K562 (cell line): ENCODE measurements around the gene CDH3. TPM values are rescaled to one million over a fixed set of nuclear protein-coding genes. Genes with fewer than 3 reads are reported as not detected.
A peak's percentile ranks its signal among the peaks of the same experiment; 100 is the strongest.

ENCODE experiments used
- ATAC-seq: fragments of 200-7000 bp; cut with Tn5 transposase; 3 replicates; pipeline ENCODE4 v1.9.1; 2020; ENCODE audit warnings: moderate library complexity
- BruUV-seq: library from RNA; stranded (reverse); fragments of 400-500 nt; replicated peaks from 2 replicates; lab custom pipeline; 2021; lab: Mats Ljungman, UMichigan
- CTCF ChIA-PET: fragments of 300-600 bp; formaldehyde crosslinking; extraction: SDS; loops from one replicate; lab custom pipeline; 2021; ENCODE audit warnings: low intra/inter-chr PET ratio; lab: Yijun Ruan, JAX
- POLR2A ChIA-PET: fragments of 300-600, 350-650 bp; sonication (Branson Sonifier 250); formaldehyde crosslinking; extraction: SDS; loops from one replicate; lab custom pipeline; 2021; ENCODE audit warnings: antibody characterized with exemption, inconsistent platforms; lab: Yijun Ruan, JAX
- DNase-seq, 4 experiments: peaks; one replicate each; pipeline versions ENCODE4 v3.0.0 to v3.0.0-alpha.2; 2011 to 2018; ENCODE audit warnings: low spot score in 3 of 4, mixed read lengths in 3 of 4; ENCODE audit errors: extremely low read depth in 1 of 4
- FAIRE-seq: peaks from 2 replicates; lab custom pipeline; 2011; peaks lifted over from hg19 to GRCh38; lab: Jason Lieb, UNC
- H2AFZ ChIP-seq: 2 replicates; pipeline ENCODE4 v1.6.0; 2011; ENCODE audit warnings: low read depth, low read length, control low read depth, inconsistent platforms
- H3K27ac ChIP-seq: fragments of 200-600 bp; 3 replicates; pipeline ENCODE4 v1.8.0; 2011; ENCODE audit warnings: low read depth, mild to moderate bottlenecking, control low read depth, inconsistent platforms, low read length, moderate library complexity, mixed read lengths; ENCODE audit errors: extremely low read depth
- H3K27me3 ChIP-seq, 2 experiments: fragments of 300-600 bp in 1 of 2; 2 replicates in 1 of 2; 3 replicates in 1 of 2; pipeline versions ENCODE4 v1.6.0 to v1.8.0; 2011; ENCODE audit warnings: inconsistent platforms in 2 of 2, low read length in 2 of 2, mild to moderate bottlenecking in 1 of 2, mixed read lengths in 1 of 2, moderate library complexity in 1 of 2; ENCODE audit not compliant: control insufficient read depth in 2 of 2, insufficient read depth in 2 of 2
- H3K36me3 ChIP-seq: fragments of 300-600 bp; 3 replicates; pipeline ENCODE4 v1.8.0; 2011; ENCODE audit warnings: mild to moderate bottlenecking, low read length, inconsistent platforms; ENCODE audit not compliant: control insufficient read depth, insufficient read depth
- H3K4me1 ChIP-seq, 2 experiments: fragments of 200-600 bp in 1 of 2; replicated peaks in 1 of 2; 2 replicates in 1 of 2; 3 replicates in 1 of 2; pipeline versions ENCODE4 v1.5.1 to v1.8.0; 2011; ENCODE audit warnings: inconsistent platforms in 2 of 2, low read length in 2 of 2, mild to moderate bottlenecking in 1 of 2, mixed read lengths in 1 of 2, moderate library complexity in 1 of 2; ENCODE audit not compliant: control insufficient read depth in 2 of 2, insufficient read depth in 2 of 2
- H3K4me2 ChIP-seq: 2 replicates; pipeline ENCODE4 v1.6.1; 2011; ENCODE audit warnings: low read length, control low read depth, inconsistent platforms, mixed read lengths; ENCODE audit not compliant: insufficient read depth
- H3K4me3 ChIP-seq: fragments of 200-600 bp; sonication (generic), shearing (Covaris generic); 2 replicates; pipeline ENCODE4 v1.5.1; 2016; ENCODE audit warnings: control low read depth, inconsistent platforms
- H3K79me2 ChIP-seq: fragments of 200-600 bp; 3 replicates; pipeline ENCODE4 v1.8.0; 2011; ENCODE audit warnings: low read length, inconsistent platforms; ENCODE audit not compliant: control insufficient read depth, insufficient read depth
- H3K9ac ChIP-seq, 2 experiments: 2 replicates each; pipeline versions ENCODE4 v1.6.0 to v1.6.1; 2011; ENCODE audit warnings: low read depth in 2 of 2, low read length in 2 of 2, control low read depth in 1 of 2, inconsistent platforms in 1 of 2, mild to moderate bottlenecking in 1 of 2, mixed read lengths in 1 of 2; ENCODE audit not compliant: insufficient read depth in 1 of 2
- H3K9me1 ChIP-seq: one replicate; pipeline ENCODE4 v1.6.0; 2011; ENCODE audit warnings: inconsistent platforms, mild to moderate bottlenecking, low read length, moderate library complexity; ENCODE audit not compliant: control insufficient read depth, insufficient read depth
- H3K9me3 ChIP-seq: replicated peaks from 2 replicates; pipeline ENCODE4 v1.5.1; 2011; ENCODE audit warnings: low read depth, low read length, inconsistent platforms; ENCODE audit not compliant: control insufficient read depth, insufficient read depth
- H4K20me1 ChIP-seq: replicated peaks from 2 replicates; pipeline ENCODE4 v1.6.1; 2011; ENCODE audit warnings: low read length, inconsistent platforms, mixed read lengths; ENCODE audit not compliant: control insufficient read depth, insufficient read depth
- BRD4 ChIP-seq: fragments of 200-600 bp; sonication (generic); IDR thresholded peaks from 2 replicates; pipeline ENCODE4 v1.6.1; 2017; ENCODE audit warnings: inconsistent platforms
- CBFA2T2 ChIP-seq: fragments of 450-650 bp; conservative IDR thresholded peaks from 2 replicates; pipeline ENCODE4 v1.6.1; 2017; ENCODE audit warnings: mild to moderate bottlenecking
- DPF2 ChIP-seq: fragments of 450-650 bp; IDR thresholded peaks from 2 replicates; pipeline ENCODE4 v1.6.1; 2016
- GATAD2B ChIP-seq: fragments of 450-650 bp; IDR thresholded peaks from 2 replicates; pipeline ENCODE4 v1.6.1; 2017; ENCODE audit warnings: mild to moderate bottlenecking, borderline replicate concordance
- HDAC8 ChIP-seq: fragments of 450-650 bp; IDR thresholded peaks from 2 replicates; pipeline ENCODE4 v1.6.1; 2016; ENCODE audit warnings: mild to moderate bottlenecking, missing genetic modification characterization, moderate library complexity, missing compliant biosample characterization
- HSF4 ChIP-seq: fragments of 250-450 bp; sonication (Bioruptor Pico); IDR thresholded peaks from 2 replicates; pipeline ENCODE4 v2.1.2; 2022; ENCODE audit warnings: mild to moderate bottlenecking, moderate library complexity, borderline replicate concordance
- MEIS2 ChIP-seq: fragments of 450-650 bp; IDR thresholded peaks from 2 replicates; pipeline ENCODE4 v1.6.1; 2014; ENCODE audit warnings: mild to moderate bottlenecking; ENCODE audit not compliant: partially characterized antibody
- NCOA1 ChIP-seq: fragments of 450-650 bp; IDR thresholded peaks from 2 replicates; pipeline ENCODE4 v1.6.1; 2016; ENCODE audit warnings: low read depth
- NFE2 ChIP-seq: IDR thresholded peaks from 2 replicates; pipeline ENCODE4 v1.6.1; 2014; ENCODE audit warnings: antibody characterized with exemption, low read depth
- NFIC ChIP-seq: fragments of 450-650 bp; IDR thresholded peaks from 2 replicates; pipeline ENCODE4 v1.6.1; 2017; ENCODE audit warnings: mild to moderate bottlenecking, inconsistent platforms
- RAD51 ChIP-seq: fragments of 450-650 bp; IDR thresholded peaks from 2 replicates; pipeline ENCODE4 v1.7.1; 2016; ENCODE audit warnings: low read depth, mild to moderate bottlenecking, borderline replicate concordance
- RNF2 ChIP-seq: sonication (generic); IDR thresholded peaks from 2 replicates; pipeline ENCODE4 v1.6.1; 2016
- SMAD2 ChIP-seq: fragments of 150-350 bp; IDR thresholded peaks from 2 replicates; pipeline ENCODE4 v1.6.1; 2014; ENCODE audit warnings: low read depth, mild to moderate bottlenecking, low read length
- SMARCA5 ChIP-seq: fragments of 450-650 bp; IDR thresholded peaks from 2 replicates; pipeline ENCODE4 v1.6.1; 2016
- SMARCE1 ChIP-seq: fragments of 450-650 bp; IDR thresholded peaks from 2 replicates; pipeline ENCODE4 v1.7.1; 2016; ENCODE audit warnings: mild to moderate bottlenecking
- TRIM24 ChIP-seq, 2 experiments: fragments of 450-650 bp; IDR thresholded peaks; 2 replicates each; pipeline ENCODE4 v1.6.1; 2016
- ZFX ChIP-seq: sonication (generic); formaldehyde crosslinking; IDR thresholded peaks from 2 replicates; pipeline ENCODE4 v1.8.0; 2022; ENCODE audit warnings: mild to moderate bottlenecking, missing genetic modification reagents, moderate library complexity
- ZKSCAN3 ChIP-seq: fragments of 250-450 bp; sonication (Bioruptor Pico); IDR thresholded peaks from 2 replicates; pipeline ENCODE4 v1.4.0; 2020
- WGBS: fragments of 100-300 bp; shearing (Covaris generic); methylation state at CpG from one replicate; pipeline ENCODE4 v1.1.6; 2016; ENCODE audit warnings: low coverage, mixed read lengths; ENCODE audit not compliant: insufficient coverage; ENCODE audit errors: missing lambda C conversion rate; 5-methylcytosine and 5-hydroxymethylcytosine counted together
- in situ Hi-C: fragments of 300-500 bp; cut with MboI; formaldehyde crosslinking; loops from 4 replicates; pipeline ENCODE4 v1.15.0; 2018; ENCODE audit warnings: inconsistent platforms, mixed read lengths
- intact Hi-C: fragments of 100-400 bp; cut with micrococcal nuclease; formaldehyde crosslinking; loops from 2 replicates; pipeline ENCODE4 v1.14.2; 2022
- polyA plus RNA-seq, 8 experiments: library from polyadenylated mRNA; depleted of rRNA in 4 of 8; stranded (reverse) in 5 of 8; unstranded in 3 of 8; fragments of >200 nt; fragmentation: Nextera tagmentation in 2 of 8; fragmentation: Illumina TruSeq in 1 of 8; extraction: Ambion mirVana in 2 of 8; extraction: Trizol in 1 of 8; gene quantifications; 2 replicates each; pipeline versions ENCODE4 v1.2.1 to v1.2.3, GENCODE V29; 2011 to 2014; ENCODE audit warnings: inconsistent platforms in 1 of 8, missing spikeins in 1 of 8
- total RNA-seq, 7 experiments: library from RNA; depleted of rRNA in 6 of 7; stranded (reverse); fragments of >200 nt in 6 of 7; fragmentation: Illumina TruSeq in 2 of 7; extraction: Trizol in 2 of 7; gene quantifications; 2 replicates each; pipeline versions ENCODE4 v1.2.1 to v1.2.3, GENCODE V29; 2011 to 2021; ENCODE audit warnings: low replicate concordance in 1 of 7
- TF ChIP-seq, protein P1 (sequence below): fragments of 450-650 bp; IDR thresholded peaks from 2 replicates; pipeline ENCODE4 v1.6.1; 2016
- TF ChIP-seq, protein P2 (sequence below): sonication (generic); formaldehyde crosslinking; IDR thresholded peaks from 2 replicates; pipeline ENCODE4 v1.8.0; 2022; ENCODE audit warnings: missing genetic modification reagents, mild to moderate bottlenecking, moderate library complexity, borderline replicate concordance
- TF ChIP-seq, protein P3 (sequence below): fragments of 450-650 bp; formaldehyde crosslinking; IDR thresholded peaks from 2 replicates; pipeline ENCODE4 v1.4.0; 2020; ENCODE audit warnings: mild to moderate bottlenecking

The CDH3 gene
- total and polyA plus RNA-seq, 9 of the 15 experiments (the other 6 are each of a cell fraction or from before 2014, with no cell fraction given): 0.06 to 0.09 TPM; not detected in 7

DNA sequence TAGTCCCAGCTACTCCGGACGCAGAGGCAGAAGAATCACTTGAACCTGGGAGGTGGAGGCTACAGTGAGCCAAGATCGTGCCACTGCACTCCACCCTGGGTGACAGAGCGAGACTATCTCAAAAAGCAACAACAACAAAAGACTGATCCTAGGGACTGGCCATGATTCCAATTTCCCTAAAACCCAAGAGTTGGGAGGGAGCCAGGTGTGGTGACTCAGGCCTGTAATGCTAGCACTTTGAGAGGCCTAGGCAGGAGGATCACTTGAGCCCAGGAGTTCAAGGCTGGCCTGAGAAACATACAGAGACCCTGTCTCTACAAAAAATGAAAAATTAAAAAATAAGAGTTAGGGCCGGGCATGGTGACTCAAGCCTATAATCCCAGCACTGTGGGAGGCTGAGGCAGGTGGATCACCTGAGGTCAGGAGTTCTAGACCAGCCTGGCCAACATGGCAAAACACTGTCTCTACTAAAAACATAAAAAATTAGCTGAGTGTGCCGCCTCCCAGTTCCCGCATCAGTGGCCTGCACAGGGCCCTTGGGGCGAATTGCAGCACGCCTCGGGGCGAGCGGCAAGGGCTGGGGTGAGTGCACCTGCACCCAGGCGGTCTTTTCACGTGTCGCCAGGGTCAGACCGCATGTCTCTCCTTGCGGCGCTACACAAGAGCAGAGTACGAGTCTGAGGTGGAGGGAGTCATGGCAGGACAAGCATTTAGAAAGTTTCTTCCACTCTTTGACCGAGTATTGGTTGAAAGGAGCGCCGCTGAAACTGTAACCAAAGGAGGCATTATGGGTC, 40.8 kb downstream of the CDH3 start:
- no peaks in the 10 kb centered on the region for H3K9me3 ChIP-seq
- in situ Hi-C loops: no loop called here

DNA sequence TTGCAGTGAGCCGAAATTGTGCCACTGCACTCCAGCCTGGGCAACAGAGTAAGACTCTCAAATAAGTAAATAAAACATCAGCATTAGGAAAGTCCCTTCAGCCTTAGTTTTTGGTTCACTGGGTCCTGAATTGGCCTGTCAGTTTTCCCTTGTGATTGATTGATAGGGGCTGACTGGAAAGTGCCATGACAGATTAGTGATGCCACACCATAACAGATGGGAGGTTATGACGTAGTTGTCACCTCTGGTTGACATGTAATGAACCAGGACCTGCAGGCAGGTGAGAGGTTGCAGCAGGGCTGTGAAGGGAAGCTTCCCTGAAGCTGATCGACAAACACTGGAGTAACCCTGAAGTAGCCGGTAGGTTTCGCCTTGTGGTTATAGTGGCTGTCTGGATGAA, 41.8 kb downstream of the CDH3 start:
- BruUV-seq: no TSS peak
- no peak overlapping the region for H2AFZ ChIP-seq
- H3K79me2 ChIP-seq: no peaks in the 10 kb centered on the region
- peaks cover 0 to 4% of the 10 kb centered on the region in 2 experiments; a peak in 2 of 5 replicates for H3K4me1 ChIP-seq
- no peaks in the 10 kb centered on the region for H3K36me3 ChIP-seq
- H3K27me3 ChIP-seq: peaks cover 4 to 27% of the 10 kb centered on the region in 2 experiments; a peak in 4 of 5 replicates
- H3K4me2 ChIP-seq: no peak overlapping the region
- H3K4me3 ChIP-seq: no peak overlapping the region
- intact Hi-C loops (no loop called here), in situ Hi-C loops (no loop called here)
- H3K9me3 ChIP-seq: no peaks in the 10 kb centered on the region
- ATAC-seq (no peak), FAIRE-seq (no peak), DNase-seq (no peak)
- WGBS: 28% methylated on average over 5 of the region's 5 CpGs
- ChIA-PET POLR2A (interaction anchor here (0.6 to 1.2 kb wide), 3 partner anchors 8 to 88 kb away, joined by 3 to 5 read pairs (median 3); partner anchors contain the start of gene CDH3), CTCF (no interaction called here)
- H3K9me1 ChIP-seq: peaks cover 3% of the 10 kb centered on the region
- H3K27ac ChIP-seq: no peak overlapping the region
- no peak overlapping the region for H3K9ac ChIP-seq
- no peaks in the 10 kb centered on the region for H4K20me1 ChIP-seq
- no peak for TF ChIP-seq ZFX
- TF ChIP-seq GATAD2B: no peak
- no peak for TF ChIP-seq RNF2
- TF ChIP-seq, protein P1, sequence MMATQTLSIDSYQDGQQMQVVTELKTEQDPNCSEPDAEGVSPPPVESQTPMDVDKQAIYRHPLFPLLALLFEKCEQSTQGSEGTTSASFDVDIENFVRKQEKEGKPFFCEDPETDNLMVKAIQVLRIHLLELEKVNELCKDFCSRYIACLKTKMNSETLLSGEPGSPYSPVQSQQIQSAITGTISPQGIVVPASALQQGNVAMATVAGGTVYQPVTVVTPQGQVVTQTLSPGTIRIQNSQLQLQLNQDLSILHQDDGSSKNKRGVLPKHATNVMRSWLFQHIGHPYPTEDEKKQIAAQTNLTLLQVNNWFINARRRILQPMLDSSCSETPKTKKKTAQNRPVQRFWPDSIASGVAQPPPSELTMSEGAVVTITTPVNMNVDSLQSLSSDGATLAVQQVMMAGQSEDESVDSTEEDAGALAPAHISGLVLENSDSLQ: peak; percentile 52; the same call in 1 of the 2 replicates
- no peak for TF ChIP-seq SMARCA5
- TF ChIP-seq, protein P2, sequence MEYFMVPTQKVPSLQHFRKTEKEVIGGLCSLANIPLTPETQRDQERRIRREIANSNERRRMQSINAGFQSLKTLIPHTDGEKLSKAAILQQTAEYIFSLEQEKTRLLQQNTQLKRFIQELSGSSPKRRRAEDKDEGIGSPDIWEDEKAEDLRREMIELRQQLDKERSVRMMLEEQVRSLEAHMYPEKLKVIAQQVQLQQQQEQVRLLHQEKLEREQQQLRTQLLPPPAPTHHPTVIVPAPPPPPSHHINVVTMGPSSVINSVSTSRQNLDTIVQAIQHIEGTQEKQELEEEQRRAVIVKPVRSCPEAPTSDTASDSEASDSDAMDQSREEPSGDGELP (CRISPR knock-in tag): no peak
- peak; percentile 54 for TF ChIP-seq MEIS2
- TF ChIP-seq, protein P3, sequence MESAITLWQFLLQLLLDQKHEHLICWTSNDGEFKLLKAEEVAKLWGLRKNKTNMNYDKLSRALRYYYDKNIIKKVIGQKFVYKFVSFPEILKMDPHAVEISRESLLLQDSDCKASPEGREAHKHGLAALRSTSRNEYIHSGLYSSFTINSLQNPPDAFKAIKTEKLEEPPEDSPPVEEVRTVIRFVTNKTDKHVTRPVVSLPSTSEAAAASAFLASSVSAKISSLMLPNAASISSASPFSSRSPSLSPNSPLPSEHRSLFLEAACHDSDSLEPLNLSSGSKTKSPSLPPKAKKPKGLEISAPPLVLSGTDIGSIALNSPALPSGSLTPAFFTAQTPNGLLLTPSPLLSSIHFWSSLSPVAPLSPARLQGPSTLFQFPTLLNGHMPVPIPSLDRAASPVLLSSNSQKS: no peak
- no peak for TF ChIP-seq RAD51

More for the DNA sequence above, 40.8 kb downstream of the CDH3 start:
- H3K79me2 ChIP-seq: no peaks in the 10 kb centered on the region
- no TSS peak for BruUV-seq
- no peak for ATAC-seq
- TF ChIP-seq NFIC (peak; percentile 57), CBFA2T2 (no peak), DPF2 (no peak), BRD4 (no peak), ZKSCAN3 (no peak), HDAC8 (tag) (no peak), TRIM24 (IDR thresholded peaks at IDR 0.05) (no peak), SMARCE1 (no peak), NCOA1 (no peak), HSF4 (CRISPR knock-in tag) (no peak), RNF2 (no peak), SMAD2 (no peak), NFE2 (peak; percentile 46)
- H3K9me1 ChIP-seq: peaks cover 3% of the 10 kb centered on the region
- no peak overlapping the region for H3K4me2 ChIP-seq
- intact Hi-C loops: no loop called here
- WGBS: 13% methylated on average over 22 of the region's 22 CpGs
- H3K36me3 ChIP-seq: no peaks in the 10 kb centered on the region
- H3K4me3 ChIP-seq: no peak overlapping the region
- no peaks in the 10 kb centered on the region for H4K20me1 ChIP-seq
- H2AFZ ChIP-seq: no peak overlapping the region
- no peak for DNase-seq
- CTCF ChIA-PET: no interaction called here
- H3K4me1 ChIP-seq: peaks cover 0 to 4% of the 10 kb centered on the region in 2 experiments; a peak in 2 of 5 replicates
- POLR2A ChIA-PET: no interaction called here
- H3K27me3 ChIP-seq: peaks cover 0 to 29% of the 10 kb centered on the region in 2 experiments; a peak in 4 of 5 replicates
- no peak for FAIRE-seq
- no peak overlapping the region for H3K27ac ChIP-seq
- no peak overlapping the region for H3K9ac ChIP-seq
